Heart left ventricle (tissue), 16 donors: ENCODE results near the gene MCIDAS. TPM values are rescaled to one million over a fixed set of nuclear protein-coding genes. Genes with fewer than 3 reads are reported as not detected.
A peak's percentile ranks its signal among the peaks of the same experiment; 100 is the strongest.

Experiments used
- ATAC-seq, 4 donors: fragments of 200-7000 bp; cut with Tn5 transposase; one replicate each; pipeline ENCODE4 v1.9.1; 2020 to 2022; ENCODE audit warnings: moderate library complexity in 4 of 4, mild to moderate bottlenecking in 3 of 4, moderate number of reproducible peaks in 1 of 4
- DNase-seq, 5 donors: peaks; one replicate each; pipeline ENCODE4 v3.0.0-alpha.2; 2020
- H3K27ac ChIP-seq, 12 donors: fragments of 200-600 bp; sonication (generic) in 4 of 12; one replicate each; pipeline versions ENCODE4 v1.5.0 to v1.8.0; 2016 to 2022; ENCODE audit warnings: mild to moderate bottlenecking in 2 of 12
- H3K27me3 ChIP-seq, 9 donors: fragments of 200-600 bp; sonication (generic) in 2 of 9; one replicate each; pipeline versions ENCODE4 v1.5.1 to v1.8.0; 2016 to 2022; ENCODE audit warnings: mild to moderate bottlenecking in 3 of 9
- H3K36me3 ChIP-seq, 9 donors: fragments of 200-600 bp; sonication (generic) in 2 of 9; one replicate each; pipeline versions ENCODE4 v1.5.0 to v1.8.0; 2018 to 2022; ENCODE audit warnings: mild to moderate bottlenecking in 2 of 9
- H3K4me1 ChIP-seq, 12 donors: fragments of 200-600 bp; sonication (generic) in 4 of 12; one replicate each; pipeline versions ENCODE4 v1.5.0 to v1.8.0; 2016 to 2022; ENCODE audit warnings: mild to moderate bottlenecking in 3 of 12
- H3K4me3 ChIP-seq, 12 donors: fragments of 200-600 bp; sonication (generic) in 4 of 12; one replicate each; pipeline versions ENCODE4 v1.5.0 to v1.8.0; 2017 to 2022; ENCODE audit warnings: mild to moderate bottlenecking in 9 of 12, moderate library complexity in 4 of 12
- H3K9me3 ChIP-seq, 12 donors: fragments of 200-600 bp; sonication (generic) in 4 of 12; one replicate each; pipeline versions ENCODE4 v1.5.0 to v1.8.0; 2016 to 2022; ENCODE audit warnings: mild to moderate bottlenecking in 1 of 12
- CTCF ChIP-seq, 12 donors: fragments of 200-600 bp; sonication (generic) in 4 of 12; IDR thresholded peaks; one replicate each; pipeline versions ENCODE4 v1.5.0 to v1.8.0; 2018 to 2022; ENCODE audit warnings: antibody characterized with exemption in 12 of 12, mild to moderate bottlenecking in 5 of 12
- POLR2A ChIP-seq, 2 donors: fragments of 450-650 bp; IDR thresholded peaks; one replicate each; pipeline ENCODE4 v1.6.1; 2017; ENCODE audit warnings: antibody characterized with exemption in 2 of 2, mild to moderate bottlenecking in 2 of 2, moderate library complexity in 2 of 2
- WGBS, 4 donors: extraction: QIAGEN DNeasy Blood & Tissue Kit in 2 of 4; methylation state at CpG; one replicate each; pipeline versions ENCODE4 v1.1.5 to v1.1.7; 2013 to 2018; 5-methylcytosine and 5-hydroxymethylcytosine counted together
- intact Hi-C, 10 donors: fragments of 100-400 bp; cut with DNase I; formaldehyde crosslinking; loops; one replicate each; pipeline versions ENCODE4 v1.11.1 to v1.14.2; 2022
- polyA plus RNA-seq, 2 donors: library from polyadenylated mRNA; stranded (reverse); fragments of 200-250 nt; gene quantifications; one replicate each; pipeline ENCODE4 v1.2.3, GENCODE V29; 2013
- total RNA-seq, 9 donors: library from RNA; depleted of rRNA in 2 of 9; stranded (reverse); fragments of >200 nt in 2 of 9; fragmentation: NEBNext Ultra II Directional in 3 of 9; extraction: Animal tissue kit (Norgen Biotek cat#: 25700) in 3 of 9; gene quantifications; one replicate each; pipeline versions ENCODE4 v1.1.0 to v1.2.4, GENCODE V29; 2016 to 2023
- donor health status: ischemic (EF 13 %, LVEDD 7.1; RV severe dilation, severe dysfunction).
- donor health status: healthy with polysubstance abuse.
- donor health status: DM: no; HTN: yes; CAD: no.
- donor health status: DM: no; HTN: no; CAD: no.
- donor health status: ischemic (EF 25% LVEDD 6.9; RV normal size, moderate dysfunction).
- donor health status: ischemic (EF 25% LVEDD 5.7; RV mildly dilated, moderate dysfunction).
- donor health status: healthy.
- donor health status: DM: yes; HTN: yes; CAD: no.
- donor health status: ischemic (EF 35%, LVEDD 5.7; RV mildly dilated, moderate dysfunction).
- donor health status: nonischemic (EF 11% LVEDD 7.7; RV severe dilation, severe dysfunction).
- donor health status: DM: yes; HTN: yes; CAD: no.
- donor health status: PGD.
- donor health status: ischemic (EF 29% LVEDD 5.4; RV normal size, mild dysfunction).
- donor health status: nonischemic (EF 23%, LVEDD 6.1; RV moderate dilation, normal function).

The MCIDAS gene
- total and polyA plus RNA-seq, 11 donors, result not detected

GRCh38 chr5:55177078-55177477 is 50.0 kb downstream of the MCIDAS start:
- no peaks in the 10 kb centered on the region for H3K36me3 ChIP-seq
- H3K9me3 ChIP-seq, result no peaks in the 10 kb centered on the region
- intact Hi-C loops, result loop anchor here (5.0 to 10.0 kb wide), 5 partner anchors 48 to 518 kb away; partner anchors contain the start of genes CCNO (in 5 of the 10) and MCIDAS (in 2 of the 10)
- TF ChIP-seq CTCF (IDR thresholded peaks at IDR 0.05) (no peak), POLR2A (IDR thresholded peaks at IDR 0.05) (no peak)
- no peak overlapping the region for H3K4me3 ChIP-seq
- peaks cover 26 to 92% (median 68%) of the 10 kb centered on the region in 9 donors for H3K27me3 ChIP-seq
- H3K27ac ChIP-seq, result no peak overlapping the region
- H3K4me1 ChIP-seq, result peaks cover 5 to 32% (median 23%) of the 10 kb centered on the region in 12 donors
- no peak for DNase-seq
- 17 to 28% (median 22%) methylated on average over 2 of the region's 2 CpGs for WGBS, 4 donors
- ATAC-seq, result no peak

- 1 to 3% (median 2%) methylated on average over 44 of the region's 44 CpGs for WGBS, 4 donors
- Histone ChIP-seq H3K36me3 (no peaks in the 10 kb centered on the region), H3K9me3 (no peaks in the 10 kb centered on the region), H3K27ac (no peak overlapping the region), H3K4me3 (peak overlapping the region in 11 of 12 donors; percentile 9 to 48 (median 20)), H3K4me1 (peaks cover 5 to 32% (median 24%) of the 10 kb centered on the region in 12 donors), H3K27me3 (peaks cover 26 to 86% (median 64%) of the 10 kb centered on the region in 9 donors)
- DNase-seq (peak; percentile 14 to 64 (median 28)), ATAC-seq (peak; percentile 38 to 82 (median 58))
- intact Hi-C loops, result loop anchor here (5.0 to 10.0 kb wide), 5 partner anchors 49 to 519 kb away; partner anchors contain the start of genes CCNO (in 5 of the 10) and MCIDAS (in 2 of the 10)
- no peak for TF ChIP-seq POLR2A (IDR thresholded peaks at IDR 0.05)
- peak in 10 of 12 donors; percentile 8 to 50 (median 18) for TF ChIP-seq CTCF (IDR thresholded peaks at IDR 0.05)
These were observed 50.8 kb downstream of the MCIDAS start for GRCh38 chr5:55176176-55176818.

- 10 to 22% (median 13%) methylated on average over 7 of the region's 7 CpGs for WGBS, 4 donors
- intact Hi-C loops, result loop anchor here (5.0 to 10.0 kb wide), 5 partner anchors 49 to 519 kb away; partner anchors contain the start of genes CCNO (in 5 of the 10) and MCIDAS (in 2 of the 10)
These were observed 51.3 kb downstream of the MCIDAS start for GRCh38 chr5:55175781-55176175.

More at GRCh38 chr5:55175781-55176175, 51.3 kb downstream of the MCIDAS start:
- peaks cover 26 to 88% (median 69%) of the 10 kb centered on the region in 9 donors for H3K27me3 ChIP-seq
- no peak for ATAC-seq
- H3K36me3 ChIP-seq, result no peaks in the 10 kb centered on the region
- no peak overlapping the region for H3K27ac ChIP-seq
- peaks cover 5 to 32% (median 24%) of the 10 kb centered on the region in 12 donors for H3K4me1 ChIP-seq
- DNase-seq, result no peak
- H3K9me3 ChIP-seq, result no peaks in the 10 kb centered on the region
- H3K4me3 ChIP-seq, result peak overlapping the region in 5 of 12 donors; percentile 10 to 48 (median 31)
- TF ChIP-seq CTCF (IDR thresholded peaks at IDR 0.05), result no peak
- no peak for TF ChIP-seq POLR2A (IDR thresholded peaks at IDR 0.05)
